Caki2 (cell line): ENCODE measurements around the gene PLXNC1. TPM values are rescaled to one million over a fixed set of nuclear protein-coding genes. Genes with fewer than 3 reads are reported as not detected.

Source experiments
- DNase-seq: peaks from one replicate; pipeline ENCODE4 v3.0.0-alpha.2; 2015; ENCODE audit warnings: low read depth
- in situ Hi-C: cut with HindIII; loops from 2 replicates; pipeline ENCODE4 v1.10.0; 2016; ENCODE audit warnings: low sequenced_read_pairs, low pct_unique_long_range_greater_than_20kb, mixed read lengths
- total RNA-seq: library from RNA; depleted of rRNA; stranded (reverse); fragments of >200 nt; shearing (Covaris generic); gene quantifications from 2 replicates; pipeline ENCODE4 v1.2.3, GENCODE V29; 2014; ENCODE audit warnings: low replicate concordance

PLXNC1 gene
- total RNA-seq, 1 experiment from 2014 or later: 0.10 TPM

- DNase-seq: no peak
- in situ Hi-C loops: no loop called here
These were observed 23.2 kb downstream of the PLXNC1 start for GRCh38 chr12:94171595-94171930.

- DNase-seq: no peak
- in situ Hi-C loops: no loop called here
These were observed 23.7 kb downstream of the PLXNC1 start for GRCh38 chr12:94172031-94172430.

GRCh38 chr12:94172973-94173372 lies 24.6 kb downstream of the PLXNC1 start:
- no peak for DNase-seq
- in situ Hi-C loops: no loop called here

- DNase-seq: no peak
- in situ Hi-C loops: no loop called here
These were observed 25.4 kb downstream of the PLXNC1 start for GRCh38 chr12:94173660-94174265.

GRCh38 chr12:94174576-94174975 lies 26.2 kb downstream of the PLXNC1 start:
- in situ Hi-C loops: no loop called here
- no peak for DNase-seq

GRCh38 chr12:94175763-94176668 lies 27.6 kb downstream of the PLXNC1 start:
- in situ Hi-C loops: no loop called here
- no peak for DNase-seq

GRCh38 chr12:94178054-94178453 lies 29.7 kb downstream of the PLXNC1 start:
- DNase-seq: no peak
- in situ Hi-C loops: no loop called here

GRCh38 chr12:94178882-94179281 lies 30.5 kb downstream of the PLXNC1 start:
- DNase-seq: no peak
- in situ Hi-C loops: no loop called here

GRCh38 chr12:94179723-94180122 lies 31.3 kb downstream of the PLXNC1 start:
- in situ Hi-C loops: no loop called here

GRCh38 chr12:94180558-94181296 lies 32.4 kb downstream of the PLXNC1 start:
- DNase-seq: no peak
- in situ Hi-C loops: no loop called here

More at GRCh38 chr12:94179723-94180122, 31.3 kb downstream of the PLXNC1 start:
- no peak for DNase-seq

GRCh38 chr12:94182986-94183707 lies 34.8 kb downstream of the PLXNC1 start:
- in situ Hi-C loops: no loop called here
- DNase-seq: no peak

GRCh38 chr12:94183708-94184379 lies 35.5 kb downstream of the PLXNC1 start:
- in situ Hi-C loops: no loop called here
- DNase-seq: no peak

GRCh38 chr12:94184995-94185719 lies 36.8 kb downstream of the PLXNC1 start:
- in situ Hi-C loops: no loop called here
- no peak for DNase-seq

GRCh38 chr12:94185801-94186200 lies 37.4 kb downstream of the PLXNC1 start:
- DNase-seq: no peak
- in situ Hi-C loops: no loop called here

GRCh38 chr12:94186278-94187241 lies 38.2 kb downstream of the PLXNC1 start:
- no peak for DNase-seq
- in situ Hi-C loops: no loop called here

- no peak for DNase-seq
- in situ Hi-C loops: no loop called here
These were observed 39.0 kb downstream of the PLXNC1 start for GRCh38 chr12:94187361-94187760.
